Measurements from ENCODE around the gene ITGB3. TPM values are rescaled to one million over a fixed set of nuclear protein-coding genes. Genes with fewer than 3 reads are reported as not detected.
A peak's percentile ranks its signal among the peaks of the same experiment; 100 is the strongest.

Gene ITGB3
- total and polyA plus RNA-seq, 10 of the 15 experiments (the other 5 are each of a cell fraction or from before 2014, with no cell fraction given): 0.69 to 22.8 (median 13.6) TPM

DNA sequence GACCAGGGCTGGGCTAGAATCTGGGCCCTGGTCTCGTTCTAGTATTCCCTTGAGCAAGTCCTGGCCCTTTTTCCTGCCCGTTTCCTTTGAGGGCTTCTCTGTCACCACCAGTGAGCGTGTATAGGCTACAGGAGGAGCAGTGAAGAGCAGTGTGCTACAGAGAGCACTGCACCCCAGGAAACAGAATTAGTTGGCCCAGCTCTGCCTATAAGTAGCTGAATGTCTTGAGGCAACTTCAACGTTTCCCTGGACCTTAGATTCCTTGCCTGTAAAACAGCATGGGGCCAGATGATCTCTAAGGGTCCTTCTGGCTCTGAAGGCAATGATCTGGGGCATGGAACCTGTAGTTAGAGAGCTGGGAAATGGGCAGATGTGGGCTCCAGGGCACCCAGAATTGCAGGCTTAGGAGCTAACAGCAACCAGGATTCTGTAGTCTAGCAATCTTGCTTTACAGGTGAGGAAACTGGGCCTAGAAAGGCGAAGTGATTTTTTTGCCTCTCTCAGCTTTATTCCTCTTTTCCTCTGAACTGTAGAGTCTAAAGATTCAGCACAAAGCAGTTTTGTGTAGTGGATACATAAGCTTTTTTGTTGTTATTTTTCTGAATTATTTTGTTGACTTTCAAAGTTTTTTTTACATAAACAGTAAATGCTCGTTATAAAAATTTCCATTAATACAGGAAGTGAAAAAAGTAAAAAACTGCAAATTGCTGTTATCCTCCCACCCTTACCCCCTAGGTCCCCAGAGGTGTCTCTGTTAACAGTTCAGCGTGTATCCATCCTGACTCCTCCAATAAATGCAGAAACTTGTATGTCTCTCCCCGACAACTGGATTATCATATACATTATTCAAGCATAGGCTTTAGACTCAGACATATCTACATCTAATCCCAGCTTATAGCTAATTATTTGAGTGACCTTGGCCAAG, 46.2 kb upstream of the ITGB3 start (continued):
- TF ChIP-seq, protein P1, sequence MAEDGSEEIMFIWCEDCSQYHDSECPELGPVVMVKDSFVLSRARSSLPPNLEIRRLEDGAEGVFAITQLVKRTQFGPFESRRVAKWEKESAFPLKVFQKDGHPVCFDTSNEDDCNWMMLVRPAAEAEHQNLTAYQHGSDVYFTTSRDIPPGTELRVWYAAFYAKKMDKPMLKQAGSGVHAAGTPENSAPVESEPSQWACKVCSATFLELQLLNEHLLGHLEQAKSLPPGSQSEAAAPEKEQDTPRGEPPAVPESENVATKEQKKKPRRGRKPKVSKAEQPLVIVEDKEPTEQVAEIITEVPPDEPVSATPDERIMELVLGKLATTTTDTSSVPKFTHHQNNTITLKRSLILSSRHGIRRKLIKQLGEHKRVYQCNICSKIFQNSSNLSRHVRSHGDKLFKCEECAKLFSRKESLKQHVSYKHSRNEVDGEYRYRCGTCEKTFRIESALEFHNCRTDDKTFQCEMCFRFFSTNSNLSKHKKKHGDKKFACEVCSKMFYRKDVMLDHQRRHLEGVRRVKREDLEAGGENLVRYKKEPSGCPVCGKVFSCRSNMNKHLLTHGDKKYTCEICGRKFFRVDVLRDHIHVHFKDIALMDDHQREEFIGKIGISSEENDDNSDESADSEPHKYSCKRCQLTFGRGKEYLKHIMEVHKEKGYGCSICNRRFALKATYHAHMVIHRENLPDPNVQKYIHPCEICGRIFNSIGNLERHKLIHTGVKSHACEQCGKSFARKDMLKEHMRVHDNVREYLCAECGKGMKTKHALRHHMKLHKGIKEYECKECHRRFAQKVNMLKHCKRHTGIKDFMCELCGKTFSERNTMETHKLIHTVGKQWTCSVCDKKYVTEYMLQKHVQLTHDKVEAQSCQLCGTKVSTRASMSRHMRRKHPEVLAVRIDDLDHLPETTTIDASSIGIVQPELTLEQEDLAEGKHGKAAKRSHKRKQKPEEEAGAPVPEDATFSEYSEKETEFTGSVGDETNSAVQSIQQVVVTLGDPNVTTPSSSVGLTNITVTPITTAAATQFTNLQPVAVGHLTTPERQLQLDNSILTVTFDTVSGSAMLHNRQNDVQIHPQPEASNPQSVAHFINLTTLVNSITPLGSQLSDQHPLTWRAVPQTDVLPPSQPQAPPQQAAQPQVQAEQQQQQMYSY (CRISPR knock-in tag; IDR thresholded peaks at IDR 0.05): no peak
- TF ChIP-seq ZSCAN29 (IDR thresholded peaks at IDR 0.05): no peak
- TF ChIP-seq MEF2A (IDR thresholded peaks at IDR 0.05; ENCODE audit: insufficient read depth, low read depth, low read length): no peak
- TF ChIP-seq RELA (IDR thresholded peaks at IDR 0.05; ENCODE audit: borderline replicate concordance, partially characterized antibody): no peak
- TF ChIP-seq, protein P2, sequence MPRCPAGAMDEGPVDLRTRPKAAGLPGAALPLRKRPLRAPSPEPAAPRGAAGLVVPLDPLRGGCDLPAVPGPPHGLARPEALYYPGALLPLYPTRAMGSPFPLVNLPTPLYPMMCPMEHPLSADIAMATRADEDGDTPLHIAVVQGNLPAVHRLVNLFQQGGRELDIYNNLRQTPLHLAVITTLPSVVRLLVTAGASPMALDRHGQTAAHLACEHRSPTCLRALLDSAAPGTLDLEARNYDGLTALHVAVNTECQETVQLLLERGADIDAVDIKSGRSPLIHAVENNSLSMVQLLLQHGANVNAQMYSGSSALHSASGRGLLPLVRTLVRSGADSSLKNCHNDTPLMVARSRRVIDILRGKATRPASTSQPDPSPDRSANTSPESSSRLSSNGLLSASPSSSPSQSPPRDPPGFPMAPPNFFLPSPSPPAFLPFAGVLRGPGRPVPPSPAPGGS (IDR thresholded peaks at IDR 0.05; ENCODE audit: borderline replicate concordance, insufficient read depth, low read depth, low read length, poor library complexity, severe bottlenecking): no peak
- no peak for TF ChIP-seq CEBPB (IDR thresholded peaks at IDR 0.05; ENCODE audit: borderline replicate concordance in 1 of 2, low read depth in 2 of 2, low read length in 2 of 2)
- TF ChIP-seq, protein P3, sequence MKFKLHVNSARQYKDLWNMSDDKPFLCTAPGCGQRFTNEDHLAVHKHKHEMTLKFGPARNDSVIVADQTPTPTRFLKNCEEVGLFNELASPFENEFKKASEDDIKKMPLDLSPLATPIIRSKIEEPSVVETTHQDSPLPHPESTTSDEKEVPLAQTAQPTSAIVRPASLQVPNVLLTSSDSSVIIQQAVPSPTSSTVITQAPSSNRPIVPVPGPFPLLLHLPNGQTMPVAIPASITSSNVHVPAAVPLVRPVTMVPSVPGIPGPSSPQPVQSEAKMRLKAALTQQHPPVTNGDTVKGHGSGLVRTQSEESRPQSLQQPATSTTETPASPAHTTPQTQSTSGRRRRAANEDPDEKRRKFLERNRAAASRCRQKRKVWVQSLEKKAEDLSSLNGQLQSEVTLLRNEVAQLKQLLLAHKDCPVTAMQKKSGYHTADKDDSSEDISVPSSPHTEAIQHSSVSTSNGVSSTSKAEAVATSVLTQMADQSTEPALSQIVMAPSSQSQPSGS (IDR thresholded peaks at IDR 0.05; ENCODE audit: low read length): no peak
- peak; percentile 39 for TF ChIP-seq MEF2B (IDR thresholded peaks at IDR 0.05; ENCODE audit: partially characterized antibody, poor library complexity, severe bottlenecking)
- no peak for TF ChIP-seq POU2F2 (IDR thresholded peaks at IDR 0.05; ENCODE audit: borderline replicate concordance, low read depth, low read length)
- TF ChIP-seq BHLHE40 (IDR thresholded peaks at IDR 0.05; ENCODE audit: borderline replicate concordance in 1 of 2, low read depth in 2 of 2, low read length in 1 of 2): no peak
- TF ChIP-seq POLR2AphosphoS5 (IDR thresholded peaks at IDR 0.05; ENCODE audit: low read length): no peak
- TF ChIP-seq, protein P4, sequence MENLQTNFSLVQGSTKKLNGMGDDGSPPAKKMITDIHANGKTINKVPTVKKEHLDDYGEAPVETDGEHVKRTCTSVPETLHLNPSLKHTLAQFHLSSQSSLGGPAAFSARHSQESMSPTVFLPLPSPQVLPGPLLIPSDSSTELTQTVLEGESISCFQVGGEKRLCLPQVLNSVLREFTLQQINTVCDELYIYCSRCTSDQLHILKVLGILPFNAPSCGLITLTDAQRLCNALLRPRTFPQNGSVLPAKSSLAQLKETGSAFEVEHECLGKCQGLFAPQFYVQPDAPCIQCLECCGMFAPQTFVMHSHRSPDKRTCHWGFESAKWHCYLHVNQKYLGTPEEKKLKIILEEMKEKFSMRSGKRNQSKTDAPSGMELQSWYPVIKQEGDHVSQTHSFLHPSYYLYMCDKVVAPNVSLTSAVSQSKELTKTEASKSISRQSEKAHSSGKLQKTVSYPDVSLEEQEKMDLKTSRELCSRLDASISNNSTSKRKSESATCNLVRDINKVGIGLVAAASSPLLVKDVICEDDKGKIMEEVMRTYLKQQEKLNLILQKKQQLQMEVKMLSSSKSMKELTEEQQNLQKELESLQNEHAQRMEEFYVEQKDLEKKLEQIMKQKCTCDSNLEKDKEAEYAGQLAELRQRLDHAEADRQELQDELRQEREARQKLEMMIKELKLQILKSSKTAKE (IDR thresholded peaks at IDR 0.05; ENCODE audit: low read depth, poor library complexity, severe bottlenecking): no peak
- TF ChIP-seq, protein P5, sequence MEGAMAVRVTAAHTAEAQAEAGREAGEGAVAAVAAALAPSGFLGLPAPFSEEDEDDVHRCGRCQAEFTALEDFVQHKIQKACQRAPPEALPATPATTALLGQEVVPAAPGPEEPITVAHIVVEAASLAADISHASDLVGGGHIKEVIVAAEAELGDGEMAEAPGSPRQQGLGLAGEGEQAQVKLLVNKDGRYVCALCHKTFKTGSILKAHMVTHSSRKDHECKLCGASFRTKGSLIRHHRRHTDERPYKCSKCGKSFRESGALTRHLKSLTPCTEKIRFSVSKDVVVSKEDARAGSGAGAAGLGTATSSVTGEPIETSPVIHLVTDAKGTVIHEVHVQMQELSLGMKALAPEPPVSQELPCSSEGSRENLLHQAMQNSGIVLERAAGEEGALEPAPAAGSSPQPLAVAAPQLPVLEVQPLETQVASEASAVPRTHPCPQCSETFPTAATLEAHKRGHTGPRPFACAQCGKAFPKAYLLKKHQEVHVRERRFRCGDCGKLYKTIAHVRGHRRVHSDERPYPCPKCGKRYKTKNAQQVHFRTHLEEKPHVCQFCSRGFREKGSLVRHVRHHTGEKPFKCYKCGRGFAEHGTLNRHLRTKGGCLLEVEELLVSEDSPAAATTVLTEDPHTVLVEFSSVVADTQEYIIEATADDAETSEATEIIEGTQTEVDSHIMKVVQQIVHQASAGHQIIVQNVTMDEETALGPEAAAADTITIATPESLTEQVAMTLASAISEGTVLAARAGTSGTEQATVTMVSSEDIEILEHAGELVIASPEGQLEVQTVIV (IDR thresholded peaks at IDR 0.05; ENCODE audit: borderline replicate concordance, partially characterized antibody): no peak
